Activated naive CD4-positive, alpha-beta T cell treated with anti-CD3 and anti-CD28 coated beads, Interleukin-2, amount 50 U/mL, for 16 hours (primary cell): ENCODE results near the gene IL31RA.
"Not testable (repeated sequence)": the region's sequence is repeated elsewhere in the genome, so short reads cannot be mapped to it uniquely, and the experiment has no call there.

Source experiments
- DNase-seq: peaks from one replicate; pipeline ENCODE4 v3.0.0-alpha.2; 2020

Gene IL31RA

GRCh38 chr5:55850839-55851674 lies at the start of gene IL31RA:
IL31RA (plus strand) TSS chr5:55851357; CDS start chr5:55851571, 214 bp downstream.
- DNase-seq, result no peak

DNA sequence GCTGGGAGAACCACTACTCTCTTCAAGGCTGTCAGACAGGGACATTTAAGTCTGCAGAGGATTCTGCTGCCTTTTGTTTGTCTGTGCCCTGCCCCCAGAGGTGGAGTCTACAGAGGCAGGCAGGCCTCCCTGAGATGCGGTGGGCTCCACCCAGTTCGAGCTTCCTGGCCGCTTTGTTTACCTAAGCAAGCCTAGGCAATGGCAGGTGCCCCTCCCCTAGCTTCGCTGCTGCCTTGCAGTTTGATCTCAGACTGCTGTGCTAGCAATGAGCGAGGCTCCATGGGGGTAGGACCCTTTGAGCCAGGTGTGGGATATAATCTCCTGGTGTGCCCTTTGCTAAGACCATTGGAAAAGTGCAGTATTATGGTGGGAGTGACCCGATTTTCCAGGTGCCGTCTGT lies 42.3 kb upstream of the IL31RA start:
- DNase-seq, result not testable (repeated sequence)

DNA sequence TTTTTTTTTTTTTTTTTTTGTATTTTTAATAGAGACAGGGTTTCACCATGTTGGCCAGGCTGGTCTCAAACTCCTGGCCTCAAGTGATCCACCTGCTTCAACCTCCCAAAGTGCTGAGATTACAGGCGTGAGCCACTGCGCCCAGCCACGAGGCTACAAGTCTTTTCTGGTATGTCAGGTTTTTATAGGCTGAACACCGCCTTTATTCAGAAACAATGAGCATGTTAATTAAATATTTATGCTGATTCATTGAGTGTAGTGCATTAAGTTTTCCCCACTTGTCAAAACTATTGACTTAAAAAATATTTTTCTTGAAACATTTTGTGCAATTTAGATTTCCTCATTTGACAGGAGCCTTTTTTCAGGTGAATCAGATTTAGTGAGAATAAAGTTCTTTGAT lies 35.2 kb upstream of the IL31RA start:
- not testable (repeated sequence) for DNase-seq

DNA sequence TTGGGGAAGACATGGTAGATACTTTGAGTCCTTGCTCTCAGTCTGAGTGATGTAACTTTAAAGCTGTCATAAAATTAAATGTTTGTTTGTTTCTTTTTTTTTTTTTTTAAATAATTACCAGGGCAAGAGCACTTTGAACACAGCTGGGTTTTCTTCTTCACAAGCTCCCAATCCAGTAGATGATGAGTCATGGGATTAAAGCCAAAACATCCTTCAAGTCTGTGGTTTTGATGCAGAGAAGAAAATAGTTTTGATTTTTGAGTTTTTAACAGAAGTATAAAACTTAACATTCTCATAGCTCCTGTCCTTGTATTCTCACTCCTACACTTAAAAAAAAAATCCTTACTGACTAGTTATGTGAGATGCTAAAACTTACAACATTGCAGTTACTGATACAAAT lies 34.8 kb upstream of the IL31RA start:
- no peak for DNase-seq

DNA sequence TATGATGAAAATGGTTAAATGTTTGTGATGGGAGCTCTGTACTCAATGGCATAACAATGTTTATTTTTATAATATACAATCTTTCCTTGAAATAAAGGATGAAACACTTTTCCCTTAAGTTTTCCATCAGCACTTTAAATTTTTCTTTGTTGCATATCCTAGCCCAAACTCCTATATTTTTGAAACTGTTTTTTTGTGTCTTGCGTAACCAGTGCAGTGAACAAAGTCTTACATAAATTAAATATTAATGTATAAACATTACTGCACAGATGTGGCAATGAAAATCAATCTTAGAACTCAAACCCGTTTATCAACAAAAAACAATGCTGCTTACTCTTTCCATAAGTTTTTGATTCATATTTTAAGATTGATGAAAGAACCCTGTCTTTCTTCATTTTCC lies 34.1 kb upstream of the IL31RA start:
- no peak for DNase-seq

DNA sequence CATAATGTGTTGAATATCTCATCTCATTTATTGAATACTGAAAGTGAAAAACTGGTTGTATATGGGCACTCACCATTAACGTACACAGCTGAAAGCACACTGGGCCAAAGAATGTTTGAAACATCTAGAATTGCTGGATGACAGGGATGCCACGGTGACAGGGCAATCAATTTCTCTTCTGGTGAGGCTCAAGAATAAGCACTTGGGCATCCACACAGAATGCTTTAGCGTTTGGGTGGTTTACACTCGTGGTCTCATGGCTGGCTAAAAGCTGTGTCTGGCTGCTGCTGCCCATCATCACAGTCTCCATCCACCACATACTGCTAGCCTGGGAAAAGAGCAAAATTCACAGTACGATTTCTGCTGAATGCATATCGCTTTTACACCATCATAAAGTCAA lies 30.7 kb upstream of the IL31RA start:
- no peak for DNase-seq

- peak; percentile 18 for DNase-seq
Measured at GRCh38 chr5:55821731-55822512, 29.2 kb upstream of the IL31RA start.

DNA sequence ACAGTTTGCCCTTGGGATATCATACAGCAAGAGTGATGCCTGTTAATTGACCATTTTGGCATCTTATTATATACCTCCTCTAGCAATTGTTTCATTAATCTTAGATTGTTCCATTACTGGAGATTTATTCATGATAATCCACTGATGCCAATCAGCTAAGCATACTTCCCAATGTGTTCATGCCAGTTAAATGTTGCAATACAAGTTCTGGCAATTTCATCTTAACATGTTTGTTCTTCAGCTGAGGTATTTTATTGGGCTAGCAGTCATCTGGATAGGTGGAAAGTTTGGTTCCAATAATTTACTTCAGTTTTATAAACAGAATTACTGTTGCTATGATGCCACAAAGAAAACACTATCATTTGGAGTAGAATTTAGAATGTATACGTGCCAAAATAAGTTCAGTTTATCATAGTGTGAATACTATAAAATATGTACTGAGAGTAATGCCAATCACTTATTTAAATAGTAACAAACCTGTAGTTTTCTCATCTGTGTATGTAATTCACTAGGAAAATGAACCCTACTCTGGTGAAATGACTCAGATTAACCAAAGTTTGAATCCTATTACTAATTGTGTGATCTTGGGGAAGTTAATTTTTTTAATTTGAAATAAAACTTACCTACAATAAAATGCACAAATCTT lies 27.9 kb upstream of the IL31RA start:
- no peak for DNase-seq

GRCh38 chr5:55829956-55830355 lies 21.2 kb upstream of the IL31RA start:
- no peak for DNase-seq

GRCh38 chr5:55832446-55832845 lies 18.7 kb upstream of the IL31RA start:
- DNase-seq, result no peak

DNA sequence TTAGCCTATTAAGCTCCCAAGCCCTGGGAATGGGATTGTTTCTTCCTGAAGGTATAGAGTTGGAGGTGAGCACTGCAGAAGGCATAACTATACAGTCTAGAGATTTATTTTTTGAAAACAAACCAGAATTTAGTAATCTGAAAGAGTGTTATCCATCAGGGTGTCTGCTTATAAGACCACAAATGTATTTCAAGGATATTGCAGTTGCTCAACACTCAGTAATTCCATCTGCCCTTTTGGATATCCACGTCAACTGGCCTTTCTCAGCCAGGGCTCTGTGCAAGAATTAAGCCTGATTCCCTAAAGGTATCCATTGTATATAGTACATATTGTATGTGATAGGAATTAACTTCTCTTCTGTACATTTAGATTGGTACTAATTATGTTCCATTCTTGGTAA lies 15.0 kb upstream of the IL31RA start:
- no peak for DNase-seq

GRCh38 chr5:55841976-55842375 lies 9.2 kb upstream of the IL31RA start:
- no peak for DNase-seq

GRCh38 chr5:55847837-55848236 lies 3.3 kb upstream of the IL31RA start:
- DNase-seq, result no peak

- DNase-seq, result no peak
Measured at GRCh38 chr5:55848783-55849182, 2.4 kb upstream of the IL31RA start.

DNA sequence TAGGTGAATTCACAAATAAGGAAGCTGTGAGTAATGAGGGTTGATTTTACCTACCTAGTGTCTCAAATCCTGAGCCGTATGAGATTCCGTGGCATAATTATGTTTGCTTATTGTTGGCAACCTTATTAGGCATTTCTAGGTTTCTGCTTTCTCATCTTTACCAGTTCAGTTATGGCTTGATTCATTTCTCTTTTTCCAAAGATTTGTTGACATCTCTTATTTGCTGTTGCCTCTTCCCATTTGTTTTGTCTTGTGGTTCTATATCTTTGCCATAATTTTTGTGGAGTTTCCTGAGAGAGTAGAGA lies 470 bp downstream of the IL31RA start:
- DNase-seq, result no peak

DNA sequence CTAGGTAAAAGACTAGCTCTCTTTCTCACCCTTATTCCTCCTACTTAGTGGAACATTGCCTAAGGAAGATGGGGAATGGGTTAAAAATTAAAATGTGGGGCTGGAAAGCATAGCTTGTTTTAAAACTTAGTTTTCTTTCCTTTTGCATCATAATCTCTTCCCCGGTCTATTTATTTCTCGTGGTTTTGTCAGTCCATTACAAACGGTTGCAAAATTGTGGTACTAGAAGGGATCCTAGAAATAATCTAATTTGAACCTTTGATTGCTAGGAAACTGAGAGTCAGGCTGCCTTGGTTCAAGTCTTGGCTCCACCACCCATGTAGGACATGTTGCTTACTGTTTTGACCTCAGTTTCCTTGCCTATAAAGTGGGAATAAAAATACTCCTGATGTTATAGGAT lies 1.3 kb downstream of the IL31RA start:
- no peak for DNase-seq

- no peak for DNase-seq
Measured at GRCh38 chr5:55853041-55853670, 2.0 kb downstream of the IL31RA start.

DNA sequence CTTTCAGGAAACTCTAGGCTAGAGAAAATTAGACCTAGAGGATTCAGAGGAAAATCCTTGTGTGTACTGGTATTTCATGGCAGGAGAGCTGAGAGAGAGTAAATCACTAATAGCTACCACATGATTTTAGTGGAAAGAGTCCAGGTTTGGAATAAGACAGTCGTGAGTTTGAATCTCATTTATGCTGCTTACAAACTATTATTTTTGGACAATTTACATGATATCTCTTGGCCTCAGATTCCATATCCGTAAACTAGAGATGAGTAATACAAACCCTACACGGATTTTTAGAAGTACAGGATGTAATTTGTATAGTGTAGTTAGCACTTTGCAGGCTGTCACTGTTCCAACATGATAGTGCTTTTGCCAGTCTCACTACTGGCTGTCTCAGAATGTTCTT lies 2.7 kb downstream of the IL31RA start:
- no peak for DNase-seq

DNA sequence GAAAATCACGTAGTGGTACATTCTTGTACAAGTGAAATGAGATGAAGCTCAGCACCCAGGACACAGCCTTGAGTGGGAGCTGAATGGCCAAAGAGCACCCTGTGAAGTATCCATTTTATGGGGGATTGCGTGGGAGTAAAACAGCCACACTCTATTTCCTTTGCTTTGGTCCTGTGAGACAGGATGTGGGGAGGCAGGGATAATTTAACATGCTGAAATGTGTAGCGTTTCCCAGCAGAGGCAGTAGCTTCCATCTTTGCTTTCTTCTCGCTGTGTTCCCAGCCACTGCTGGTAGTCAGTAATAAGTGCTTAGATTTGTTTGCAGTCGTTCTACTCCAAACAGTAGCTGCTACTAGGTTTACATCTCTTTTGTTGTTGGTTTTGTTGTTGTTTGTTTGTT lies 4.4 kb downstream of the IL31RA start:
- no peak for DNase-seq

DNA sequence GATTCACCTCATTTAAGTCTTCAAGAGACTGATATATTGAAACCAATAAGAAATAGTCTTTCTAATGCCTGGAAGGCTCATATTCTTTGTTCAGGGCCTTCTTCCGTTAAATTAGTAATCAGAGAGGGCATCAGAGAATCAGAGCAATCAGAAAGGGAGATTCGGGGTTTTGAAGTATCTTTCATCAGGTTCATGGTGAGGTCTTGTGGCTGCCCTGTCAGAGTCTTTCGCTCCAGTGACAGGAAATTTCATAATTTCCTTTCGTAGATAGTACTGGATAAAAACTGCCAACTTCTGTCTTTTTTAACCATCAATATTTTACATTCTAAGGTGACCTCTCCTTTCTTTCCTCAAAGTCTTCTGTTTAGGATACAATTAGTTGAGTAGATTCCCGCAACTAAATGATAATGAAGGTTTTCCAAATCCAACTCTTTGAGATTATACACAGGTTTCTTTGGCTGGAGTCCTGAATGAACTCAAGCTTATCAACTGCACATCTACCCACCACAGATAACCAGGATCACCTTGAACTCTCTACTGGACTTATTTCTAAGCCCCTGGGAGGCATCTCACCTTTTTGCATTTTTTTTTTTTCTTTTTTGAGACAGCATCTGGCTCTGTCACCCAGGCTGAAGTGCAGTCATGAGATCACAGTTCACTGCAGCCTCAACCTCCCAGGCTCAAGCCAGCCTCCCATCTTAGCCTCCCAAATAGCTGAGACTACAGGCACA lies 5.5 kb downstream of the IL31RA start:
- DNase-seq, result no peak

- no peak for DNase-seq
Measured at GRCh38 chr5:55857247-55857640, 6.1 kb downstream of the IL31RA start.

- no peak for DNase-seq
Measured at GRCh38 chr5:55858104-55858503, 6.9 kb downstream of the IL31RA start.

- DNase-seq, result no peak
Measured at GRCh38 chr5:55860288-55860687, 9.1 kb downstream of the IL31RA start.
